H9 (cell line): ENCODE measurements around the gene MARK2. TPM values are rescaled to one million over a fixed set of nuclear protein-coding genes. Genes with fewer than 3 reads are reported as not detected.

Experiments used
- DNase-seq: peaks from one replicate; pipeline ENCODE4 v3.0.0-alpha.2; 2017
- H2AFZ ChIP-seq: one replicate; pipeline ENCODE4 v1.6.1; 2013; ENCODE audit warnings: mild to moderate bottlenecking, low read length, control low read depth, moderate library complexity
- H2AK5ac ChIP-seq: 2 replicates; pipeline ENCODE4 v1.6.1; 2013; ENCODE audit warnings: low read length, control low read depth, mixed read lengths; ENCODE audit not compliant: insufficient read length
- H2BK120ac ChIP-seq: one replicate; pipeline ENCODE4 v1.6.1; 2013; ENCODE audit warnings: low read depth, mild to moderate bottlenecking, low read length, control low read depth, inconsistent platforms; ENCODE audit not compliant: poor library complexity, severe bottlenecking
- H2BK12ac ChIP-seq: 2 replicates; pipeline ENCODE4 v1.6.1; 2013; ENCODE audit warnings: low read length, control low read depth, mixed read lengths, low read depth; ENCODE audit not compliant: insufficient read length
- H2BK15ac ChIP-seq: 2 replicates; pipeline ENCODE4 v1.6.1; 2013; ENCODE audit warnings: low read depth, low read length, control low read depth
- H2BK20ac ChIP-seq: one replicate; pipeline ENCODE4 v1.6.1; 2013; ENCODE audit warnings: low read depth, mild to moderate bottlenecking, low read length, control low read depth, inconsistent platforms; ENCODE audit not compliant: poor library complexity, severe bottlenecking
- H2BK5ac ChIP-seq: 2 replicates; pipeline ENCODE4 v1.6.1; 2013; ENCODE audit warnings: low read length, control low read depth, mixed read lengths; ENCODE audit not compliant: insufficient read length
- H3K14ac ChIP-seq: 2 replicates; pipeline ENCODE4 v1.6.1; 2013; ENCODE audit warnings: low read length, control low read depth; ENCODE audit not compliant: insufficient read depth
- H3K18ac ChIP-seq: 2 replicates; pipeline ENCODE4 v1.6.1; 2013; ENCODE audit warnings: low read depth, mild to moderate bottlenecking, mixed read lengths, low read length, control low read depth; ENCODE audit not compliant: insufficient read length
- H3K23ac ChIP-seq: 2 replicates; pipeline ENCODE4 v1.6.1; 2013; ENCODE audit warnings: low read length, control low read depth, mixed read lengths, low read depth; ENCODE audit not compliant: insufficient read length
- H3K23me2 ChIP-seq: 2 replicates; pipeline ENCODE4 v1.6.1; 2013; ENCODE audit warnings: low read depth, mild to moderate bottlenecking, mixed read lengths, low read length, control low read depth; ENCODE audit not compliant: insufficient read length, poor library complexity, severe bottlenecking
- H3K27ac ChIP-seq: 2 replicates; pipeline ENCODE4 v1.5.1; 2013; ENCODE audit warnings: low read length, control low read depth, mixed read lengths, low read depth; ENCODE audit not compliant: insufficient read length
- H3K27me3 ChIP-seq: 2 replicates; pipeline ENCODE4 v1.6.1; 2013; ENCODE audit warnings: low read length, control low read depth, inconsistent platforms; ENCODE audit not compliant: insufficient read depth
- H3K4ac ChIP-seq: 2 replicates; pipeline ENCODE4 v1.6.1; 2013; ENCODE audit warnings: low read depth, mild to moderate bottlenecking, control low read depth, inconsistent platforms, low read length, moderate library complexity
- H3K4me1 ChIP-seq: 2 replicates; pipeline ENCODE4 v1.6.1; 2013; ENCODE audit warnings: low read length, control low read depth, inconsistent platforms; ENCODE audit not compliant: insufficient read depth
- H3K4me2 ChIP-seq: 2 replicates; pipeline ENCODE4 v1.6.1; 2013; ENCODE audit warnings: low read length, control low read depth, mixed read lengths; ENCODE audit not compliant: insufficient read length, insufficient read depth
- H3K56ac ChIP-seq: 2 replicates; pipeline ENCODE4 v1.6.1; 2013; ENCODE audit warnings: low read depth, mild to moderate bottlenecking, mixed read lengths, low read length, control low read depth; ENCODE audit not compliant: insufficient read length
- H3K79me1 ChIP-seq: 2 replicates; pipeline ENCODE4 v1.6.1; 2013; ENCODE audit warnings: low read depth, mild to moderate bottlenecking, moderate library complexity, low read length, control low read depth, inconsistent platforms; ENCODE audit not compliant: insufficient read depth, poor library complexity, severe bottlenecking
- H3K79me2 ChIP-seq: 2 replicates; pipeline ENCODE4 v1.6.1; 2013; ENCODE audit warnings: low read length, control low read depth, inconsistent platforms; ENCODE audit not compliant: insufficient read depth
- H3K9ac ChIP-seq: 2 replicates; pipeline ENCODE4 v1.6.1; 2013; ENCODE audit warnings: low read length, control low read depth, mixed read lengths; ENCODE audit not compliant: insufficient read length; ENCODE audit errors: extremely low read depth
- H3K9me3 ChIP-seq: one replicate; pipeline ENCODE4 v1.6.1; 2013; ENCODE audit warnings: low read depth, low read length, inconsistent platforms; ENCODE audit not compliant: control insufficient read depth
- H3T11ph ChIP-seq: one replicate; pipeline ENCODE4 v1.6.1; 2013; ENCODE audit warnings: mild to moderate bottlenecking, low read length, control low read depth, inconsistent platforms
- H4K20me1 ChIP-seq: one replicate; pipeline ENCODE4 v1.6.1; 2013; ENCODE audit not compliant: control insufficient read depth, insufficient read length, insufficient read depth
- H4K5ac ChIP-seq: 2 replicates; pipeline ENCODE4 v1.6.1; 2013; ENCODE audit warnings: low read depth, mild to moderate bottlenecking, mixed read lengths, low read length, control low read depth; ENCODE audit not compliant: insufficient read length
- H4K8ac ChIP-seq: replicated peaks from 2 replicates; pipeline ENCODE4 v1.6.1; 2013; ENCODE audit warnings: low read length, control low read depth, mixed read lengths, low read depth; ENCODE audit not compliant: insufficient read length
- H4K91ac ChIP-seq: 2 replicates; pipeline ENCODE4 v1.6.1; 2013; ENCODE audit warnings: low read depth, mild to moderate bottlenecking, moderate library complexity, mixed read lengths, low read length, control low read depth; ENCODE audit not compliant: insufficient read length
- H3K27ac Mint-ChIP-seq, 3 experiments: 2 replicates in 2 of 3; 3 replicates in 1 of 3; pipeline ENCODE4 v1.8.0; 2020 to 2021; ENCODE audit warnings: mixed read lengths in 3 of 3, mild to moderate bottlenecking in 1 of 3, moderate library complexity in 1 of 3
- H3K27me3 Mint-ChIP-seq: 2 replicates; pipeline ENCODE4 v1.8.0; 2021; ENCODE audit warnings: low read depth, mild to moderate bottlenecking, moderate library complexity, mixed read lengths
- H3K36me3 Mint-ChIP-seq, 3 experiments: 2 replicates in 2 of 3; 3 replicates in 1 of 3; pipeline ENCODE4 v1.8.0; 2020 to 2021; ENCODE audit warnings: low read depth in 3 of 3, mixed read lengths in 3 of 3; ENCODE audit not compliant: insufficient read depth in 1 of 3
- H3K4me1 Mint-ChIP-seq, 2 experiments: 2 replicates each; pipeline ENCODE4 v1.8.0; 2020; ENCODE audit warnings: mixed read lengths in 2 of 2
- H3K4me3 Mint-ChIP-seq, 2 experiments: 2 replicates in 1 of 2; 3 replicates in 1 of 2; pipeline ENCODE4 v1.8.0; 2020 to 2021; ENCODE audit warnings: mild to moderate bottlenecking in 2 of 2, mixed read lengths in 2 of 2, moderate library complexity in 1 of 2
- H3K9me3 Mint-ChIP-seq, 2 experiments: 2 replicates in 1 of 2; 3 replicates in 1 of 2; pipeline ENCODE4 v1.8.0; 2020; ENCODE audit warnings: mild to moderate bottlenecking in 2 of 2, mixed read lengths in 2 of 2, moderate library complexity in 1 of 2
- WGBS: extraction: QIAGEN DNeasy Blood & Tissue Kit; methylation state at CpG from one replicate; pipeline ENCODE4 v1.1.7; 2013; ENCODE audit warnings: missing lambda C conversion rate, low lambda C conversion rate, mixed read lengths; ENCODE audit not compliant: insufficient read length; ENCODE audit errors: extremely low coverage; 5-methylcytosine and 5-hydroxymethylcytosine counted together
- total RNA-seq: library from RNA; stranded (reverse); gene quantifications from 2 replicates; pipeline ENCODE4 v1.2.1, GENCODE V29; 2021
- TF ChIP-seq, protein P1 (sequence below): fragments of 200-600 bp; sonication (generic); conservative IDR thresholded peaks from 3 replicates; pipeline ENCODE4 v1.8.0; 2021; ENCODE audit warnings: antibody characterized with exemption, mild to moderate bottlenecking

MARK2 gene
- total RNA-seq, 1 experiment from 2014 or later: 45.7 TPM

DNA sequence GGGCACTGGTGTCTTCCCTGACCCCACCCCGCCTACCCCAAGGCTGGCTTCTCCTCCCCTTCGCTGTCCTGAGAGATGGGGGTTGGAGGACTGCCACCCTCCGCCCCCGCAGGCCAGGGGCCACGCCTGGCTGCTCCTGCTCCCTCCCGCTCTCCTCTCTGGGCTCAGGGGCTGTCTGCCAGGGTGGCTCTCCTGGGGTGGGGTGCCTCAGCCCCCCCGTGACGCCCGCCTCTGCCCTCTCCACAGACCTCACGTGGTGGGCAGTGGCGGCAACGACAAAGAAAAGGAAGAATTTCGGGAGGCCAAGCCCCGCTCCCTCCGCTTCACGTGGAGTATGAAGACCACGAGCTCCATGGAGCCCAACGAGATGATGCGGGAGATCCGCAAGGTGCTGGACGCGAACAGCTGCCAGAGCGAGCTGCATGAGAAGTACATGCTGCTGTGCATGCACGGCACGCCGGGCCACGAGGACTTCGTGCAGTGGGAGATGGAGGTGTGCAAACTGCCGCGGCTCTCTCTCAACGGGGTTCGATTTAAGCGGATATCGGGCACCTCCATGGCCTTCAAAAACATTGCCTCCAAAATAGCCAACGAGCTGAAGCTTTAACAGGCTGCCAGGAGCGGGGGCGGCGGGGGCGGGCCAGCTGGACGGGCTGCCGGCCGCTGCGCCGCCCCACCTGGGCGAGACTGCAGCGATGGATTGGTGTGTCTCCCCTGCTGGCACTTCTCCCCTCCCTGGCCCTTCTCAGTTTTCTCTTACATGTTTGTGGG is 69.9 kb downstream of the MARK2 start:
- peaks cover 19 to 43% (median 40%) of the 10 kb centered on the region in 3 experiments; a peak in 6 of 7 replicates for H3K36me3 Mint-ChIP-seq

More for the DNA sequence above, 69.9 kb downstream of the MARK2 start:
- Histone ChIP-seq H2BK12ac (no peak overlapping the region), H4K8ac (no peak overlapping the region), H3T11ph (no peak overlapping the region), H3K9ac (no peak overlapping the region), H3K23ac (no peak overlapping the region), H3K56ac (no peak overlapping the region), H3K9me3 (no peaks in the 10 kb centered on the region), H3K79me1 (no peaks in the 10 kb centered on the region), H4K20me1 (no peaks in the 10 kb centered on the region), H2AFZ (no peak overlapping the region), H2BK15ac (no peak overlapping the region), H3K14ac (no peak overlapping the region; the same call in 1 of the 2 replicates), H3K79me2 (no peaks in the 10 kb centered on the region), H3K27ac (no peak overlapping the region), H3K27me3 (no peaks in the 10 kb centered on the region), H3K4me2 (no peak overlapping the region), H3K4ac (no peak overlapping the region), H2BK120ac (no peak overlapping the region), H3K18ac (no peak overlapping the region), H3K4me1 (no peaks in the 10 kb centered on the region; the same call in 1 of the 2 replicates), H2AK5ac (no peak overlapping the region), H3K23me2 (no peaks in the 10 kb centered on the region), H2BK20ac (no peak overlapping the region), H2BK5ac (no peak overlapping the region), H4K5ac (no peak overlapping the region), H4K91ac (no peak overlapping the region)
- Mint-ChIP-seq H3K4me3 (peak overlapping the region; percentile 19 to 29; a peak in 3 of 5 replicates), H3K27ac (peak overlapping the region; percentile 55 to 82 (median 77); a peak in 3 of 7 replicates), H3K27me3 (no peaks in the 10 kb centered on the region; the same call in 1 of the 2 replicates), H3K4me1 (peaks cover 31 to 72% of the 10 kb centered on the region in 2 experiments), H3K9me3 (no peaks in the 10 kb centered on the region)
- TF ChIP-seq, protein P1, sequence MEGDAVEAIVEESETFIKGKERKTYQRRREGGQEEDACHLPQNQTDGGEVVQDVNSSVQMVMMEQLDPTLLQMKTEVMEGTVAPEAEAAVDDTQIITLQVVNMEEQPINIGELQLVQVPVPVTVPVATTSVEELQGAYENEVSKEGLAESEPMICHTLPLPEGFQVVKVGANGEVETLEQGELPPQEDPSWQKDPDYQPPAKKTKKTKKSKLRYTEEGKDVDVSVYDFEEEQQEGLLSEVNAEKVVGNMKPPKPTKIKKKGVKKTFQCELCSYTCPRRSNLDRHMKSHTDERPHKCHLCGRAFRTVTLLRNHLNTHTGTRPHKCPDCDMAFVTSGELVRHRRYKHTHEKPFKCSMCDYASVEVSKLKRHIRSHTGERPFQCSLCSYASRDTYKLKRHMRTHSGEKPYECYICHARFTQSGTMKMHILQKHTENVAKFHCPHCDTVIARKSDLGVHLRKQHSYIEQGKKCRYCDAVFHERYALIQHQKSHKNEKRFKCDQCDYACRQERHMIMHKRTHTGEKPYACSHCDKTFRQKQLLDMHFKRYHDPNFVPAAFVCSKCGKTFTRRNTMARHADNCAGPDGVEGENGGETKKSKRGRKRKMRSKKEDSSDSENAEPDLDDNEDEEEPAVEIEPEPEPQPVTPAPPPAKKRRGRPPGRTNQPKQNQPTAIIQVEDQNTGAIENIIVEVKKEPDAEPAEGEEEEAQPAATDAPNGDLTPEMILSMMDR: no peak
- WGBS: no CpG with 5 or more reads among the region's 46 CpGs
- DNase-seq: no peak
